Measurements from ENCODE around the gene CBLC.

The CBLC gene

DNA sequence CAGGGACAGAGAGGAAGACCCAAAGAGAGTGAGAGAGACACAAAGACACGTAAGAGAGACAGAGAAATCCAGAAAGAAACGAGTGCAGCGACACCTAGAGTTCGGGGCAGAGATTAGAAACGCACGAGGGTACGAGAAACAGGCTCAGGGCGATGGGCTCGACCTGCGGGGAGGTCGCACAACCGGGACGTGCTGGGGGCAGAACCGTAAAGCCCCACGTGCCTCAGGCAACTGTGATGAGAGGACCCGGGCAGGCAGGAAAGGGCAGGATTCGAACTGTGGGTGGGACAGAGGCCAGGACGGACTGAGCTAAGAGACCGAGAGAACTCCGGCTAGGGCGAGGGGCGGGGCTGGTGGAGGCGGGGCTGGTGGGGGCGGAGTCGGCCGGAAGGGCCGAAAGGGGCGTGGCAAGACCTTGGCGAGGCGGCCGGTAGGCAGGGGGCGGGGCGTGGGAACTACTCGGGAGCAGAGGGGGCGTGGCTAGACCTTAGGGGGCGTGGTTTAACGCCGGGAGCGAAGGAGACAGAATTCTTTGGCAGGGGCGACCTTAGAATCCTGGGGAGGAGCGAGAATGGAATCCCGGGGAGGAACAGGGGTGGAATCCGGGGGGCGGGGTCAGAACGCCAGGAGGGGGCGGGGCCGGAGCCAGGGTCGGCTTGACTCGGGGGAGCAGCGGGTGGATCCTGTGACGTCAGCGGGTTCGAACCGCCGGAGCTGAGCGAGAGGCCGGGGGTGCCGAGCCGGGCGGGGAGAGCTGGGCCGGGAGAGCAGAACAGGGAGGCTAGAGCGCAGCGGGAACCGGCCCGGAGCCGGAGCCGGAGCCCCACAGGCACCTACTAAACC is 68.1 kb downstream of the CBLC start, which contains the start of gene NECTIN2:
NECTIN2 (plus strand) TSS at position 686 of the 843 bp plus-strand sequence. CDS start 229 bp downstream, outside the sequence.
- peak; percentile 78 for TF ChIP-seq CTCF (IDR thresholded peaks at IDR 0.05; ENCODE audit: low read depth, low read length)
- Histone ChIP-seq H3K36me3 (no peaks in the 10 kb centered on the region), H3K9me3 (ENCODE audit: severe bottlenecking) (no peaks in the 10 kb centered on the region), H3K27me3 (ENCODE audit: insufficient read depth, low read depth, severe bottlenecking) (no peaks in the 10 kb centered on the region), H3K4me3 (ENCODE audit: low read depth, low read length) (peak within 1 kb of the TSS; percentile 94), H3K27ac (peak within 1 kb of the TSS; percentile 96)
- peak; percentile 99 for DNase-seq

GRCh38 chr19:44846455-44847143 is 68.9 kb downstream of the CBLC start:
- TF ChIP-seq CTCF (IDR thresholded peaks at IDR 0.05; ENCODE audit: low read depth, low read length): no peak
- Histone ChIP-seq H3K9me3 (ENCODE audit: severe bottlenecking) (no peaks in the 10 kb centered on the region), H3K27ac (peak overlapping the region; percentile 96), H3K36me3 (0 out of 2 replicates have a peak, but pooled peaks cover 3% of the 10 kb centered on the region), H3K4me3 (ENCODE audit: low read depth, low read length) (peak overlapping the region; percentile 94), H3K27me3 (ENCODE audit: insufficient read depth, low read depth, severe bottlenecking) (no peaks in the 10 kb centered on the region)
- peak; percentile 34 for DNase-seq

GRCh38 chr19:44847144-44848035 is 69.7 kb downstream of the CBLC start:
- peak; percentile 77 for DNase-seq
- Histone ChIP-seq H3K9me3 (ENCODE audit: severe bottlenecking) (no peaks in the 10 kb centered on the region), H3K36me3 (0 out of 2 replicates have a peak, but pooled peaks cover 3% of the 10 kb centered on the region), H3K27ac (peak overlapping the region; percentile 96), H3K4me3 (ENCODE audit: low read depth, low read length) (peak overlapping the region; percentile 94), H3K27me3 (ENCODE audit: insufficient read depth, low read depth, severe bottlenecking) (no peaks in the 10 kb centered on the region)
- no peak for TF ChIP-seq CTCF (IDR thresholded peaks at IDR 0.05; ENCODE audit: low read depth, low read length)

GRCh38 chr19:44848036-44848811 is 70.5 kb downstream of the CBLC start:
- H3K4me3 ChIP-seq (ENCODE audit: low read depth, low read length): peak overlapping the region; percentile 94
- DNase-seq: peak; percentile 57
- no peaks in the 10 kb centered on the region for H3K9me3 ChIP-seq (ENCODE audit: severe bottlenecking)
- peak overlapping the region; percentile 96 for H3K27ac ChIP-seq
- 0 out of 2 replicates have a peak, but pooled peaks cover 3% of the 10 kb centered on the region for H3K36me3 ChIP-seq
- TF ChIP-seq CTCF (IDR thresholded peaks at IDR 0.05; ENCODE audit: low read depth, low read length): no peak
- no peaks in the 10 kb centered on the region for H3K27me3 ChIP-seq (ENCODE audit: insufficient read depth, low read depth, severe bottlenecking)
